ENCODE measurements around the gene PRR36.

- TF ChIP-seq POLR2A (IDR thresholded peaks at IDR 0.05) (no peak), CTCF (IDR thresholded peaks at IDR 0.05) (no peak)
Observed at GRCh38 chr19:7887408-7888144, 13.4 kb upstream of the PRR36 start.

Data from tibial nerve (tissue), 3 donors.